ENCODE data around the gene NBEA.
"Not testable (repeated sequence)": the region's sequence is repeated elsewhere in the genome, so short reads cannot be mapped to it uniquely, and the experiment has no call there.

Gene NBEA

GRCh38 chr13:34941835-34942731 lies at the start of gene NBEA:
Gene NBEA, plus strand, starts transcription at chr13:34942270. Its CDS starts 551 bp downstream, at chr13:34942821.
- peak; percentile 75 for DNase-seq

- no peak for DNase-seq
Measured at GRCh38 chr13:34894756-34895155, 47.3 kb upstream of the NBEA start.

GRCh38 chr13:34897220-34897619 lies 44.9 kb upstream of the NBEA start:
- no peak for DNase-seq

- DNase-seq: no peak
Measured at GRCh38 chr13:34899888-34900287, 42.2 kb upstream of the NBEA start.

- no peak for DNase-seq
Measured at GRCh38 chr13:34900288-34900739, 41.8 kb upstream of the NBEA start.

GRCh38 chr13:34901572-34901971 lies 40.5 kb upstream of the NBEA start:
- DNase-seq: no peak

- no peak for DNase-seq
Measured at GRCh38 chr13:34911159-34911558, 30.9 kb upstream of the NBEA start.

GRCh38 chr13:34913040-34913439 lies 29.0 kb upstream of the NBEA start:
- no peak for DNase-seq

GRCh38 chr13:34914416-34914815 lies 27.7 kb upstream of the NBEA start:
- DNase-seq: no peak

GRCh38 chr13:34926508-34926907 lies 15.6 kb upstream of the NBEA start:
- no peak for DNase-seq

- DNase-seq: not testable (repeated sequence)
Measured at GRCh38 chr13:34928676-34929075, 13.4 kb upstream of the NBEA start.

GRCh38 chr13:34931572-34931971 lies 10.5 kb upstream of the NBEA start:
- DNase-seq: no peak

GRCh38 chr13:34933349-34933748 lies 8.7 kb upstream of the NBEA start:
- no peak for DNase-seq

- no peak for DNase-seq
Measured at GRCh38 chr13:34933786-34934185, 8.3 kb upstream of the NBEA start.

GRCh38 chr13:34935841-34936240 lies 6.2 kb upstream of the NBEA start:
- DNase-seq: no peak

GRCh38 chr13:34939771-34940170 lies 2.3 kb upstream of the NBEA start:
- DNase-seq: no peak

GRCh38 chr13:34941436-34941834 lies 635 bp upstream of the NBEA start:
- DNase-seq: no peak

GRCh38 chr13:34942732-34943435 lies 814 bp downstream of the NBEA start:
- DNase-seq: peak; percentile 1

GRCh38 chr13:34943436-34944273 lies 1.6 kb downstream of the NBEA start:
- no peak for DNase-seq

- DNase-seq: no peak
Measured at GRCh38 chr13:34944274-34944634, 2.2 kb downstream of the NBEA start.

- no peak for DNase-seq
Measured at GRCh38 chr13:34944751-34945150, 2.7 kb downstream of the NBEA start.

GRCh38 chr13:34951528-34951927 lies 9.5 kb downstream of the NBEA start:
- no peak for DNase-seq

GRCh38 chr13:34959489-34959888 lies 17.4 kb downstream of the NBEA start:
- no peak for DNase-seq
